ENCODE data around the gene ATAD3A. TPM values are rescaled to one million over a fixed set of nuclear protein-coding genes. Genes with fewer than 3 reads are reported as not detected.

ATAD3A gene
- total RNA-seq, 3 donors from 2014 or later (not counting 1 experiment from before 2014, with no cell fraction given) = 17.3 to 37.3 (median 22.2) TPM

GRCh38 chr1:1553821-1554494 is 42.0 kb downstream of the ATAD3A start:
- 81% methylated on average over 35 of the region's 35 CpGs for WGBS (ENCODE audit: insufficient coverage)
- no peaks in the 10 kb centered on the region for H3K9me3 ChIP-seq (ENCODE audit: control insufficient read depth, insufficient read depth, low read length)

DNA sequence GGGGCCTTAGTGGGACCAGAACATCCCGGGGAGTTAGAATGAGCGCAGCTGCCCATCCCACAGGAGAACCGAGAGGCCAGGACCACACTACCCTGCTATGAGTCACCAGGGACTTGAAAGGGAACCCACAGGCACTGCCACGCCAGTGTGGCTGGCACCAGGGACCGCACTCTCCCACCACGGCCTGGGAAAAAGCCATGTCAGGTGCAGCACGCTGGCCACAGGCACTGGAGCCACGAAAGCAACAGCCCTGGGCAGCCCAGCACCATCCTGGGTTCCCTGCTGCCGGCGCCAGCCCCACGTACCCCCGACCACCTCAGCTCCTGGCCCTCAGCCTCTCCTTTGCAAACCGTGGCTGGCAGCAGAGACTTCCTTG is 42.6 kb downstream of the ATAD3A start:
- intact Hi-C loops (cut with micrococcal nuclease) = no loop called here
- Mint-ChIP-seq H3K27me3 (ENCODE audit: low read depth in 2 of 2) (no peaks in the 10 kb centered on the region), H3K4me1 (peaks cover 5 to 14% of the 10 kb centered on the region in 2 donors), H3K36me3 (no peaks in the 10 kb centered on the region), H3K9me3 (no peaks in the 10 kb centered on the region), H3K4me3 (no peak overlapping the region), H3K27ac (peak overlapping the region in 1 of 2 donors; percentile 79)
- ATAC-seq = no peak
- Histone ChIP-seq H3K9me3 (ENCODE audit: control insufficient read depth, insufficient read depth, low read length) (no peaks in the 10 kb centered on the region), H3K4me1 (ENCODE audit: control insufficient read depth, insufficient read depth, low read length) (peaks cover 6% of the 10 kb centered on the region), H3K36me3 (ENCODE audit: control insufficient read depth, insufficient read depth, low read length) (no peaks in the 10 kb centered on the region), H3K4me3 (ENCODE audit: low read length) (no peak overlapping the region), H3K27ac (ENCODE audit: low read length) (no peak overlapping the region), H3K27me3 (ENCODE audit: control insufficient read depth, insufficient read depth, low read length) (no peaks in the 10 kb centered on the region)
- TF ChIP-seq, protein P1, sequence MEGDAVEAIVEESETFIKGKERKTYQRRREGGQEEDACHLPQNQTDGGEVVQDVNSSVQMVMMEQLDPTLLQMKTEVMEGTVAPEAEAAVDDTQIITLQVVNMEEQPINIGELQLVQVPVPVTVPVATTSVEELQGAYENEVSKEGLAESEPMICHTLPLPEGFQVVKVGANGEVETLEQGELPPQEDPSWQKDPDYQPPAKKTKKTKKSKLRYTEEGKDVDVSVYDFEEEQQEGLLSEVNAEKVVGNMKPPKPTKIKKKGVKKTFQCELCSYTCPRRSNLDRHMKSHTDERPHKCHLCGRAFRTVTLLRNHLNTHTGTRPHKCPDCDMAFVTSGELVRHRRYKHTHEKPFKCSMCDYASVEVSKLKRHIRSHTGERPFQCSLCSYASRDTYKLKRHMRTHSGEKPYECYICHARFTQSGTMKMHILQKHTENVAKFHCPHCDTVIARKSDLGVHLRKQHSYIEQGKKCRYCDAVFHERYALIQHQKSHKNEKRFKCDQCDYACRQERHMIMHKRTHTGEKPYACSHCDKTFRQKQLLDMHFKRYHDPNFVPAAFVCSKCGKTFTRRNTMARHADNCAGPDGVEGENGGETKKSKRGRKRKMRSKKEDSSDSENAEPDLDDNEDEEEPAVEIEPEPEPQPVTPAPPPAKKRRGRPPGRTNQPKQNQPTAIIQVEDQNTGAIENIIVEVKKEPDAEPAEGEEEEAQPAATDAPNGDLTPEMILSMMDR (IDR thresholded peaks at IDR 0.05) = no peak
- WGBS (ENCODE audit: insufficient coverage) = 84% methylated on average over 13 of the region's 13 CpGs
- DNase-seq = no peak

More at GRCh38 chr1:1553821-1554494, 42.0 kb downstream of the ATAD3A start:
- Histone ChIP-seq H3K27me3 (ENCODE audit: control insufficient read depth, insufficient read depth, low read length) (no peaks in the 10 kb centered on the region), H3K4me1 (ENCODE audit: control insufficient read depth, insufficient read depth, low read length) (peaks cover 6% of the 10 kb centered on the region), H3K27ac (ENCODE audit: low read length) (no peak overlapping the region), H3K4me3 (ENCODE audit: low read length) (no peak overlapping the region), H3K36me3 (ENCODE audit: control insufficient read depth, insufficient read depth, low read length) (no peaks in the 10 kb centered on the region)
- H3K9me3 Mint-ChIP-seq = no peaks in the 10 kb centered on the region
- H3K4me1 Mint-ChIP-seq = peaks cover 4 to 12% of the 10 kb centered on the region in 2 donors
- no peaks in the 10 kb centered on the region for H3K27me3 Mint-ChIP-seq (ENCODE audit: low read depth in 2 of 2)
- DNase-seq = no peak
- peak overlapping the region; percentile 36 to 58 for H3K27ac Mint-ChIP-seq
- intact Hi-C loops (cut with micrococcal nuclease) = no loop called here
- no peaks in the 10 kb centered on the region for H3K36me3 Mint-ChIP-seq
- no peak overlapping the region for H3K4me3 Mint-ChIP-seq
- TF ChIP-seq, protein P1 (IDR thresholded peaks at IDR 0.05) = no peak
- ATAC-seq = peak in 1 of 3 donors; percentile 36

- no peak overlapping the region for H3K4me3 Mint-ChIP-seq
- TF ChIP-seq, protein P1 (IDR thresholded peaks at IDR 0.05) = no peak
- H3K27ac Mint-ChIP-seq = peak overlapping the region; percentile 56 to 79
- no peaks in the 10 kb centered on the region for H3K27me3 Mint-ChIP-seq (ENCODE audit: low read depth in 2 of 2)
- peaks cover 6% of the 10 kb centered on the region for H3K4me1 ChIP-seq (ENCODE audit: control insufficient read depth, insufficient read depth, low read length)
- no peaks in the 10 kb centered on the region for H3K27me3 ChIP-seq (ENCODE audit: control insufficient read depth, insufficient read depth, low read length)
- H3K9me3 Mint-ChIP-seq = no peaks in the 10 kb centered on the region
- no peaks in the 10 kb centered on the region for H3K36me3 Mint-ChIP-seq
- DNase-seq = no peak
- 95% methylated on average over 30 of the region's 31 CpGs for WGBS (ENCODE audit: insufficient coverage)
- H3K36me3 ChIP-seq (ENCODE audit: control insufficient read depth, insufficient read depth, low read length) = peaks cover 4% of the 10 kb centered on the region
- no peak for ATAC-seq
- no peaks in the 10 kb centered on the region for H3K9me3 ChIP-seq (ENCODE audit: control insufficient read depth, insufficient read depth, low read length)
- intact Hi-C loops (cut with micrococcal nuclease) = no loop called here
- H3K27ac ChIP-seq (ENCODE audit: low read length) = no peak overlapping the region
- H3K4me1 Mint-ChIP-seq = peaks cover 5 to 14% of the 10 kb centered on the region in 2 donors
- H3K4me3 ChIP-seq (ENCODE audit: low read length) = no peak overlapping the region
Observed at GRCh38 chr1:1554926-1555915, 43.3 kb downstream of the ATAD3A start.

All from natural killer cell (primary cell).